ENCODE results near the gene LRRC57. TPM values are rescaled to one million over a fixed set of nuclear protein-coding genes. Genes with fewer than 3 reads are reported as not detected.
A peak's percentile ranks its signal among the peaks of the same experiment; 100 is the strongest.

LRRC57 gene
- 10 to 100 TPM; 24.1 to 30.9 (median 26.6) TPM for total RNA-seq
- long read RNA-seq, donor 1, transcript LRRC57-202 (6 exons, 2,384 nt) = major isoform, 18 of 20 reads
- long read RNA-seq, donor 1, partial matches to known transcripts = 1 of 20 reads
- long read RNA-seq, donor 1, other reads (novel, unspliced or antisense) = 0 of 20 reads
- long read RNA-seq, donor 2, full-length matches to known transcripts = 23 of 24 reads
- long read RNA-seq, donor 2, partial matches to known transcripts = 0 of 24 reads
- long read RNA-seq, donor 2, other reads (novel, unspliced or antisense) = 1 of 24 reads

GRCh38 chr15:42548249-42549031, at the start of gene LRRC57, which contains the start of gene HAUS2:
Gene LRRC57 (minus strand): TSS chr15:42548793. CDS start chr15:42548434, 359 bp downstream.
Gene HAUS2 (plus strand): TSS chr15:42548838. CDS start chr15:42548873, 35 bp downstream.
- peaks cover 22% of the 10 kb centered on the region for H3K4me1 ChIP-seq (ENCODE audit: low read depth)
- H3K9me3 ChIP-seq = no peaks in the 10 kb centered on the region
- TF ChIP-seq, protein P1, sequence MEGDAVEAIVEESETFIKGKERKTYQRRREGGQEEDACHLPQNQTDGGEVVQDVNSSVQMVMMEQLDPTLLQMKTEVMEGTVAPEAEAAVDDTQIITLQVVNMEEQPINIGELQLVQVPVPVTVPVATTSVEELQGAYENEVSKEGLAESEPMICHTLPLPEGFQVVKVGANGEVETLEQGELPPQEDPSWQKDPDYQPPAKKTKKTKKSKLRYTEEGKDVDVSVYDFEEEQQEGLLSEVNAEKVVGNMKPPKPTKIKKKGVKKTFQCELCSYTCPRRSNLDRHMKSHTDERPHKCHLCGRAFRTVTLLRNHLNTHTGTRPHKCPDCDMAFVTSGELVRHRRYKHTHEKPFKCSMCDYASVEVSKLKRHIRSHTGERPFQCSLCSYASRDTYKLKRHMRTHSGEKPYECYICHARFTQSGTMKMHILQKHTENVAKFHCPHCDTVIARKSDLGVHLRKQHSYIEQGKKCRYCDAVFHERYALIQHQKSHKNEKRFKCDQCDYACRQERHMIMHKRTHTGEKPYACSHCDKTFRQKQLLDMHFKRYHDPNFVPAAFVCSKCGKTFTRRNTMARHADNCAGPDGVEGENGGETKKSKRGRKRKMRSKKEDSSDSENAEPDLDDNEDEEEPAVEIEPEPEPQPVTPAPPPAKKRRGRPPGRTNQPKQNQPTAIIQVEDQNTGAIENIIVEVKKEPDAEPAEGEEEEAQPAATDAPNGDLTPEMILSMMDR (IDR thresholded peaks at IDR 0.05) = no peak
- intact Hi-C loops (cut with DNase I, micrococcal nuclease) = loop anchor here in 1 of 2 donors (10.0 kb wide), 1 partner anchor 106 kb away; no protein-coding TSS in a partner anchor
- H3K4me3 ChIP-seq = peak within 1 kb of the TSS; percentile 90
- DNase-seq (peak; percentile 93 to 95 (median 94)), ATAC-seq (peak; percentile 98)
- H3K36me3 ChIP-seq (ENCODE audit: low read depth) = peaks cover 4% of the 10 kb centered on the region

- H3K4me3 ChIP-seq = no peak overlapping the region
- ATAC-seq (no peak), DNase-seq (peak in 1 of 3 donors; percentile 43)
- H3K9me3 ChIP-seq = no peaks in the 10 kb centered on the region
- H3K36me3 ChIP-seq (ENCODE audit: low read depth) = no peaks in the 10 kb centered on the region
- TF ChIP-seq, protein P1 (IDR thresholded peaks at IDR 0.05) = no peak
- peaks cover 11% of the 10 kb centered on the region for H3K4me1 ChIP-seq (ENCODE audit: low read depth)
- intact Hi-C loops (cut with DNase I, micrococcal nuclease) = no loop called here
Observed at GRCh38 chr15:42595626-42596240, 47.1 kb upstream of the LRRC57 start.

DNA sequence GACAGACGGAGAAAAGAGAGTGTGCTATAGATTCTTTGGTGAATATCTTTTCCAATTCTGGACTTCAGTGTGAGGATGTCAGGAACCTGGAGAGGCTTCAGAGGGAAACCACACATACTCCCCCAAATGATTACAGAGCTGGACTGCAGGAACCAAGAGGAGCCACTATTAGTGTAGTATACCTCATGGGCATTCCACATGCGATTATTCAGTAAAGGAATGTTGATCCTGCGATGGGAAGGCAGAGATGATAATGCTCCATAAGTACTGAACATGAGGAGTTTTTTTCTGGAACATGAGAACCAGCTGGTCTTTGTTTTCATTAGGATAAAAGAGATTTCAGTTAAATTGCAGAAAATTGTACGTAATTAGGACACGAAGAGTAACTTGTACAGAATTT, 45.5 kb upstream of the LRRC57 start:
- no peak for ATAC-seq
- Histone ChIP-seq H3K4me3 (no peak overlapping the region), H3K36me3 (ENCODE audit: low read depth) (no peaks in the 10 kb centered on the region), H3K9me3 (no peaks in the 10 kb centered on the region), H3K4me1 (ENCODE audit: low read depth) (peaks cover 11% of the 10 kb centered on the region)
- no peak for DNase-seq
- intact Hi-C loops (cut with DNase I, micrococcal nuclease) = no loop called here
- TF ChIP-seq, protein P1 (IDR thresholded peaks at IDR 0.05) = no peak

DNA sequence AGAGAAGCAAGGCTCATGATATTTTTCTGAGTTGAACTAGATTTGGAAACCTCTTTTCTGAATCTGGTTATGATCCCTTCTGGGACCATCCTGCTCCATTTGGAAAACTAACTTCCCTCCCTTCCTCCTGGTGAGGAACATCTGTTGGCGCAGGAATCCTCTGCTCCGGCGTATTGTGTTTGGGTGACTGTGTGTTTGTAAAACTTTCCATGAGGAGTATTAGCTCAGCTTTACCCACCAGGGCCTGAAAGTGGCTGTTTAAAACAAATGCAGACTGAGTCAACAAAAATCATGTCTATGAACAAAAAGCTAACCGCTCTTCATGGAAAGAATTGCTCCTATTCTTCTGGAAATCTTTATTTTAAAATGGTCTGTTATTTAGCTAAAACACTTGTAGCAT, 44.5 kb upstream of the LRRC57 start:
- H3K9me3 ChIP-seq = no peaks in the 10 kb centered on the region
- H3K4me1 ChIP-seq (ENCODE audit: low read depth) = peaks cover 11% of the 10 kb centered on the region
- ATAC-seq = peak; percentile 16
- TF ChIP-seq, protein P1 (IDR thresholded peaks at IDR 0.05) = no peak
- no peak for DNase-seq
- H3K4me3 ChIP-seq = no peak overlapping the region
- H3K36me3 ChIP-seq (ENCODE audit: low read depth) = no peaks in the 10 kb centered on the region
- intact Hi-C loops (cut with DNase I, micrococcal nuclease) = no loop called here

DNA sequence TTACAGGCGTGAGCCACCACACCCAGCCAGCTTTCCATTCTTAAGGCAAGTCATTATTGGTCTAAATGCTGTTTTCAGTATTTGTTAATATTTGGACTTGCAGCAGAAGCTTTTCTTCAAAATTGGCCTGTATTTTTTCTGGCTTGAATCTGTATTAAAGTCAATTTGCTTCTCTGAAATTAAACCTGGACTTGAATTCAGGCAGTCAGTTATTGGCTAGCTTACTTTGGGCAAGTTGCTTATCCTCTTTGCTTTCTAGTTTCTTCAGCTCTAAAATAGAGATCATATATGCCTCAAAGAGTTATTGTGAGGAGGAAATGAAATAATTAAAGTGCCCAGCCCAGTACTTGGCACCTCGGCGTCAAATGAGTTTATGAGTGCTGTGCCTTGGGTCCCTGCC, 44.1 kb upstream of the LRRC57 start:
- peak in 2 of 3 donors; percentile 45 to 47 for DNase-seq
- peak; percentile 34 for ATAC-seq
- Histone ChIP-seq H3K36me3 (ENCODE audit: low read depth) (no peaks in the 10 kb centered on the region), H3K4me3 (no peak overlapping the region), H3K9me3 (no peaks in the 10 kb centered on the region), H3K4me1 (ENCODE audit: low read depth) (peaks cover 11% of the 10 kb centered on the region)
- TF ChIP-seq, protein P1 (IDR thresholded peaks at IDR 0.05) = no peak
- intact Hi-C loops (cut with DNase I, micrococcal nuclease) = no loop called here

Measured in mucosa of descending colon (tissue), 3 donors.